Suprapubic skin (tissue), 4 donors: ENCODE data around the gene PDZRN3.

ENCODE experiments used
- EP300 ChIP-seq: sonication (generic); formaldehyde crosslinking; IDR thresholded peaks from one replicate; pipeline ENCODE4 v1.6.1; 2017; ENCODE audit warnings: antibody characterized with exemption
- POLR2A ChIP-seq, 2 donors: fragments of 450-650 bp; IDR thresholded peaks; one replicate each; pipeline ENCODE4 v1.6.1; 2017; ENCODE audit warnings: antibody characterized with exemption in 2 of 2, mild to moderate bottlenecking in 2 of 2, moderate library complexity in 2 of 2
- POLR2AphosphoS5 ChIP-seq, 3 donors: sonication (generic); formaldehyde crosslinking; IDR thresholded peaks; one replicate each; pipeline ENCODE4 v1.6.1; 2017; ENCODE audit warnings: antibody characterized with exemption in 3 of 3
- TF ChIP-seq, protein P1 (sequence below), 2 donors: fragments of 200-600 bp in 1 of 2; fragments of 450-650 bp in 1 of 2; sonication (generic) in 1 of 2; IDR thresholded peaks; one replicate each; pipeline ENCODE4 v1.5.1; 2016 to 2019; ENCODE audit warnings: antibody characterized with exemption in 2 of 2, mild to moderate bottlenecking in 1 of 2, moderate library complexity in 1 of 2

DNA sequence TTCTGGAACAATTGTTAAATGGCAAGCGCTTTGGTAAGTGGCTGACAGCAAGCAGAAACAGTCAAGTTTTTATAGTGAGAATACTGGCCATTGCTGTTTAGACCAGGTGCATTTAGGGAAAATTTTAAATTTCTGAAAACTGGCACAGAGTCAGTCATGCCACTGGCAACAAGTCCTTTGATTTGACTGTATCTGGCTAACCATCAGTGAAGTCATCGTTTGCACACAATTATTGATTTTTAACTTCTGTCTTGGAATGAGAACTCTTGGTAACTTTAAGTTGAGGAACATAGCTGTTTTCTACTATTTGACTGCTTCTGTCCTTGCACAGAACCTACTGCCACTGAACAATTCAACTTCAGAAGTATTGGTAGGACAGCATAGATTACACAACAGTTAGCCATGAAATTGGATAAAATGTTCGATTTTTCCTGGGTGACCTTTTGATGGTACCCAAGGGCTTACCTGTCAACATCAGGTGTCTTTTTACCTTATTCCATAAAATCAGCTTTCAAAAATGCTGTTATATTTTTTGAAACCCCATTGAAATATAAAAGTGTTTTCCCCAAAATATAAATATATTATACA is 225.0 kb downstream of the PDZRN3 start:
- TF ChIP-seq, protein P1, sequence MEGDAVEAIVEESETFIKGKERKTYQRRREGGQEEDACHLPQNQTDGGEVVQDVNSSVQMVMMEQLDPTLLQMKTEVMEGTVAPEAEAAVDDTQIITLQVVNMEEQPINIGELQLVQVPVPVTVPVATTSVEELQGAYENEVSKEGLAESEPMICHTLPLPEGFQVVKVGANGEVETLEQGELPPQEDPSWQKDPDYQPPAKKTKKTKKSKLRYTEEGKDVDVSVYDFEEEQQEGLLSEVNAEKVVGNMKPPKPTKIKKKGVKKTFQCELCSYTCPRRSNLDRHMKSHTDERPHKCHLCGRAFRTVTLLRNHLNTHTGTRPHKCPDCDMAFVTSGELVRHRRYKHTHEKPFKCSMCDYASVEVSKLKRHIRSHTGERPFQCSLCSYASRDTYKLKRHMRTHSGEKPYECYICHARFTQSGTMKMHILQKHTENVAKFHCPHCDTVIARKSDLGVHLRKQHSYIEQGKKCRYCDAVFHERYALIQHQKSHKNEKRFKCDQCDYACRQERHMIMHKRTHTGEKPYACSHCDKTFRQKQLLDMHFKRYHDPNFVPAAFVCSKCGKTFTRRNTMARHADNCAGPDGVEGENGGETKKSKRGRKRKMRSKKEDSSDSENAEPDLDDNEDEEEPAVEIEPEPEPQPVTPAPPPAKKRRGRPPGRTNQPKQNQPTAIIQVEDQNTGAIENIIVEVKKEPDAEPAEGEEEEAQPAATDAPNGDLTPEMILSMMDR (IDR thresholded peaks at IDR 0.05): no peak
- TF ChIP-seq POLR2A (IDR thresholded peaks at IDR 0.05) (no peak), EP300 (no peak), POLR2AphosphoS5 (IDR thresholded peaks at IDR 0.05) (no peak)
